ENCODE results near the gene DHX16. TPM values are rescaled to one million over a fixed set of nuclear protein-coding genes. Genes with fewer than 3 reads are reported as not detected.

The DHX16 gene
- total and polyA plus RNA-seq, 9 of the 15 experiments (the other 6 are each of a cell fraction or from before 2014, with no cell fraction given): 14.6 to 66.1 (median 47.5) TPM

- TF ChIP-seq FOXK1 (CRISPR knock-in tag; IDR thresholded peaks at IDR 0.05; ENCODE audit: borderline replicate concordance): peak; percentile 78; the same call in 1 of the 2 replicates
- no peak for TF ChIP-seq ZNF717 (CRISPR knock-in tag; IDR thresholded peaks at IDR 0.05)
- no peak for TF ChIP-seq MBD1 (CRISPR knock-in tag; IDR thresholded peaks at IDR 0.05)
- peak; percentile 94 for TF ChIP-seq BRD9 (IDR thresholded peaks at IDR 0.05; ENCODE audit: low read depth, partially characterized antibody)
- TF ChIP-seq ZBTB40 (IDR thresholded peaks at IDR 0.05): peak; percentile 81
- TF ChIP-seq ZBTB40 (CRISPR knock-in tag; IDR thresholded peaks at IDR 0.05): no peak
- TF ChIP-seq POLR2H (tag; IDR thresholded peaks at IDR 0.05; ENCODE audit: low read depth): no peak
- TF ChIP-seq ZBTB7A (IDR thresholded peaks at IDR 0.05; ENCODE audit: borderline replicate concordance, control insufficient read depth, low read depth, low read length): no peak
- TF ChIP-seq CREB1 (IDR thresholded peaks at IDR 0.05): no peak
- TF ChIP-seq CREB1 (CRISPR knock-in tag; IDR thresholded peaks at IDR 0.05): no peak
- TF ChIP-seq MXI1 (IDR thresholded peaks at IDR 0.05; ENCODE audit: low read depth, low read length): peak; percentile 96
- TF ChIP-seq POU5F1 (IDR thresholded peaks at IDR 0.05; ENCODE audit: borderline replicate concordance, low read depth, low read length, partially characterized antibody): no peak
- TF ChIP-seq DEAF1 (CRISPR knock-in tag; IDR thresholded peaks at IDR 0.05): 0 out of 2 replicates have a peak, but pooled peaks have one; percentile 4
These were observed 55.1 kb downstream of the DHX16 start, which contains the start of gene MRPS18B (continued) for GRCh38 chr6:30617565-30618269.

Data from K562 (cell line).